D341Med (cell line): ENCODE measurements around the gene LRRC75A.
"Not testable (repeated sequence)": the region's sequence is repeated elsewhere in the genome, so short reads cannot be mapped to it uniquely, and the experiment has no call there.

Experiments used
- DNase-seq: peaks from one replicate; pipeline ENCODE4 v3.0.0; 2012; ENCODE audit warnings: low spot score

LRRC75A gene

GRCh38 chr17:16398270-16399267 is 93.4 kb downstream of the LRRC75A start:
- DNase-seq = no peak

GRCh38 chr17:16396693-16397092 is 95.3 kb downstream of the LRRC75A start:
- DNase-seq = not testable (repeated sequence)

- not testable (repeated sequence) for DNase-seq
Measured at GRCh38 chr17:16395887-16396286, 96.1 kb downstream of the LRRC75A start.

DNA sequence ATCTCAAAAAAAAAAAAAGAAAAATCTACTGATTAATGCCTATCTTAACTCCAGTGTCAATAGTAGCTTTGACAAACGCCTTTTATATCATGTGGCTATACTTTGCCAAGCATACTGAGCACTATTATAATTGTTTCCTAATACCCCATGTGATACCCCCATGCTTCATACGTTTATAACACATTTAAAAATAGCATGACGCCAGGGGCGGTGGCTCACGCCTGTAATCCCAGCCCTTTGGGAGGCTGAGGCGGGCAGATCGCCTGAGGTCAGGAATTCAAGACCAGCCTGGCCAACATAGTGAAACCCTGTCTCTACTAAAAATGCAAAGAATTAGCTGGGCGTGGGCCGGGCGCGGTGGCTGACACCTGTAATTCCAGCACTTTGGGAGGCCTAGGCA is 99.5 kb downstream of the LRRC75A start:
- DNase-seq = not testable (repeated sequence)
